ENCODE results near the gene SCYL2.
"Not testable (repeated sequence)": the region's sequence is repeated elsewhere in the genome, so short reads cannot be mapped to it uniquely, and the experiment has no call there.

Gene SCYL2

GRCh38 chr12:100239589-100239988 lies 27.4 kb upstream of the SCYL2 start:
- Histone ChIP-seq H3K4me1 (ENCODE audit: control insufficient read depth, insufficient read depth, low read length) (no peaks in the 10 kb centered on the region), H3K9me3 (ENCODE audit: control insufficient read depth, insufficient read depth, low read length) (no peaks in the 10 kb centered on the region)

GRCh38 chr12:100243137-100243536 lies 23.8 kb upstream of the SCYL2 start:
- H3K27me3 ChIP-seq (ENCODE audit: control insufficient read depth, insufficient read depth, low read length): no peaks in the 10 kb centered on the region
- no peak overlapping the region for H3K9ac ChIP-seq (ENCODE audit: low read depth, low read length)
- H3K4me1 ChIP-seq (ENCODE audit: control insufficient read depth, insufficient read depth, low read length): no peaks in the 10 kb centered on the region
- H3K4me3 ChIP-seq (ENCODE audit: low read depth, low read length): no peak overlapping the region
- H3K9me3 ChIP-seq (ENCODE audit: control insufficient read depth, insufficient read depth, low read length): no peaks in the 10 kb centered on the region
- H3K36me3 ChIP-seq (ENCODE audit: control insufficient read depth, insufficient read depth, low read length): no peaks in the 10 kb centered on the region

More at GRCh38 chr12:100239589-100239988, 27.4 kb upstream of the SCYL2 start:
- no peaks in the 10 kb centered on the region for H3K27me3 ChIP-seq (ENCODE audit: control insufficient read depth, insufficient read depth, low read length)
- H3K4me3 ChIP-seq (ENCODE audit: low read depth, low read length): no peak overlapping the region
- H3K36me3 ChIP-seq (ENCODE audit: control insufficient read depth, insufficient read depth, low read length): no peaks in the 10 kb centered on the region
- no peak overlapping the region for H3K9ac ChIP-seq (ENCODE audit: low read depth, low read length)

- Histone ChIP-seq H3K4me3 (ENCODE audit: low read depth, low read length) (no peak overlapping the region), H3K27me3 (ENCODE audit: control insufficient read depth, insufficient read depth, low read length) (no peaks in the 10 kb centered on the region), H3K9ac (ENCODE audit: low read depth, low read length) (no peak overlapping the region), H3K9me3 (ENCODE audit: control insufficient read depth, insufficient read depth, low read length) (no peaks in the 10 kb centered on the region), H3K36me3 (ENCODE audit: control insufficient read depth, insufficient read depth, low read length) (no peaks in the 10 kb centered on the region), H3K4me1 (ENCODE audit: control insufficient read depth, insufficient read depth, low read length) (no peaks in the 10 kb centered on the region)
Observed at GRCh38 chr12:100247765-100248164, 19.2 kb upstream of the SCYL2 start.

GRCh38 chr12:100248886-100249285 lies 18.1 kb upstream of the SCYL2 start:
- Histone ChIP-seq H3K9me3 (ENCODE audit: control insufficient read depth, insufficient read depth, low read length) (no peaks in the 10 kb centered on the region), H3K27me3 (ENCODE audit: control insufficient read depth, insufficient read depth, low read length) (no peaks in the 10 kb centered on the region), H3K36me3 (ENCODE audit: control insufficient read depth, insufficient read depth, low read length) (no peaks in the 10 kb centered on the region), H3K9ac (ENCODE audit: low read depth, low read length) (no peak overlapping the region), H3K4me3 (ENCODE audit: low read depth, low read length) (no peak overlapping the region), H3K4me1 (ENCODE audit: control insufficient read depth, insufficient read depth, low read length) (no peaks in the 10 kb centered on the region)

GRCh38 chr12:100249941-100250340 lies 17.0 kb upstream of the SCYL2 start:
- Histone ChIP-seq H3K4me1 (ENCODE audit: control insufficient read depth, insufficient read depth, low read length) (no peaks in the 10 kb centered on the region), H3K27me3 (ENCODE audit: control insufficient read depth, insufficient read depth, low read length) (no peaks in the 10 kb centered on the region), H3K9ac (ENCODE audit: low read depth, low read length) (no peak overlapping the region), H3K9me3 (ENCODE audit: control insufficient read depth, insufficient read depth, low read length) (no peaks in the 10 kb centered on the region), H3K36me3 (ENCODE audit: control insufficient read depth, insufficient read depth, low read length) (no peaks in the 10 kb centered on the region), H3K4me3 (ENCODE audit: low read depth, low read length) (no peak overlapping the region)

GRCh38 chr12:100251917-100252316 lies 15.1 kb upstream of the SCYL2 start:
- no peaks in the 10 kb centered on the region for H3K36me3 ChIP-seq (ENCODE audit: control insufficient read depth, insufficient read depth, low read length)
- H3K9me3 ChIP-seq (ENCODE audit: control insufficient read depth, insufficient read depth, low read length): no peaks in the 10 kb centered on the region
- H3K27me3 ChIP-seq (ENCODE audit: control insufficient read depth, insufficient read depth, low read length): no peaks in the 10 kb centered on the region

GRCh38 chr12:100253437-100253836 lies 13.5 kb upstream of the SCYL2 start:
- H3K9me3 ChIP-seq (ENCODE audit: control insufficient read depth, insufficient read depth, low read length): no peaks in the 10 kb centered on the region
- H3K4me3 ChIP-seq (ENCODE audit: low read depth, low read length): no peak overlapping the region
- no peaks in the 10 kb centered on the region for H3K27me3 ChIP-seq (ENCODE audit: control insufficient read depth, insufficient read depth, low read length)
- no peaks in the 10 kb centered on the region for H3K4me1 ChIP-seq (ENCODE audit: control insufficient read depth, insufficient read depth, low read length)
- H3K36me3 ChIP-seq (ENCODE audit: control insufficient read depth, insufficient read depth, low read length): no peaks in the 10 kb centered on the region
- H3K9ac ChIP-seq (ENCODE audit: low read depth, low read length): no peak overlapping the region

More at GRCh38 chr12:100251917-100252316, 15.1 kb upstream of the SCYL2 start:
- Histone ChIP-seq H3K4me1 (ENCODE audit: control insufficient read depth, insufficient read depth, low read length) (no peaks in the 10 kb centered on the region), H3K9ac (ENCODE audit: low read depth, low read length) (no peak overlapping the region), H3K4me3 (ENCODE audit: low read depth, low read length) (no peak overlapping the region)

- Histone ChIP-seq H3K4me3 (ENCODE audit: low read depth, low read length) (no peak overlapping the region), H3K27me3 (ENCODE audit: control insufficient read depth, insufficient read depth, low read length) (no peaks in the 10 kb centered on the region), H3K9me3 (ENCODE audit: control insufficient read depth, insufficient read depth, low read length) (no peaks in the 10 kb centered on the region), H3K9ac (ENCODE audit: low read depth, low read length) (no peak overlapping the region), H3K36me3 (ENCODE audit: control insufficient read depth, insufficient read depth, low read length) (no peaks in the 10 kb centered on the region), H3K4me1 (ENCODE audit: control insufficient read depth, insufficient read depth, low read length) (no peaks in the 10 kb centered on the region)
Observed at GRCh38 chr12:100254876-100255275, 12.1 kb upstream of the SCYL2 start.

GRCh38 chr12:100258127-100258526 lies 8.8 kb upstream of the SCYL2 start:
- Histone ChIP-seq H3K9ac (ENCODE audit: low read depth, low read length) (no peak overlapping the region), H3K36me3 (ENCODE audit: control insufficient read depth, insufficient read depth, low read length) (no peaks in the 10 kb centered on the region), H3K27me3 (ENCODE audit: control insufficient read depth, insufficient read depth, low read length) (no peaks in the 10 kb centered on the region), H3K9me3 (ENCODE audit: control insufficient read depth, insufficient read depth, low read length) (no peaks in the 10 kb centered on the region), H3K4me3 (ENCODE audit: low read depth, low read length) (no peak overlapping the region), H3K4me1 (ENCODE audit: control insufficient read depth, insufficient read depth, low read length) (no peaks in the 10 kb centered on the region)

- Histone ChIP-seq H3K36me3 (ENCODE audit: control insufficient read depth, insufficient read depth, low read length) (no peaks in the 10 kb centered on the region), H3K9ac (ENCODE audit: low read depth, low read length) (no peak overlapping the region), H3K9me3 (ENCODE audit: control insufficient read depth, insufficient read depth, low read length) (no peaks in the 10 kb centered on the region), H3K27me3 (ENCODE audit: control insufficient read depth, insufficient read depth, low read length) (no peaks in the 10 kb centered on the region), H3K4me3 (ENCODE audit: low read depth, low read length) (no peak overlapping the region), H3K4me1 (ENCODE audit: control insufficient read depth, insufficient read depth, low read length) (no peaks in the 10 kb centered on the region)
Observed at GRCh38 chr12:100263131-100263530, 3.8 kb upstream of the SCYL2 start.

- H3K9ac ChIP-seq (ENCODE audit: low read depth, low read length); H3K27me3 ChIP-seq (ENCODE audit: control insufficient read depth, insufficient read depth, low read length); H3K4me3 ChIP-seq (ENCODE audit: low read depth, low read length); H3K36me3 ChIP-seq (ENCODE audit: control insufficient read depth, insufficient read depth, low read length); H3K4me1 ChIP-seq (ENCODE audit: control insufficient read depth, insufficient read depth, low read length); H3K9me3 ChIP-seq (ENCODE audit: control insufficient read depth, insufficient read depth, low read length): not testable (repeated sequence)
Observed at GRCh38 chr12:100265107-100265506, 1.9 kb upstream of the SCYL2 start.

GRCh38 chr12:100265732-100266584 lies 1.0 kb upstream of the SCYL2 start:
- peak overlapping the region; percentile 91 for H3K4me3 ChIP-seq (ENCODE audit: low read depth, low read length)
- no peaks in the 10 kb centered on the region for H3K9me3 ChIP-seq (ENCODE audit: control insufficient read depth, insufficient read depth, low read length)
- H3K27me3 ChIP-seq (ENCODE audit: control insufficient read depth, insufficient read depth, low read length): no peaks in the 10 kb centered on the region
- H3K4me1 ChIP-seq (ENCODE audit: control insufficient read depth, insufficient read depth, low read length): peaks cover 10% of the 10 kb centered on the region
- no peaks in the 10 kb centered on the region for H3K36me3 ChIP-seq (ENCODE audit: control insufficient read depth, insufficient read depth, low read length)
- H3K9ac ChIP-seq (ENCODE audit: low read depth, low read length): peak overlapping the region; percentile 77
